GM12878 (cell line): Measurements from ENCODE around the gene APC2. TPM values are rescaled to one million over a fixed set of nuclear protein-coding genes. Genes with fewer than 3 reads are reported as not detected.

Experiments used
- BACH1 ChIP-seq: fragments of 450-650 bp; IDR thresholded peaks from 2 replicates; pipeline ENCODE4 v1.6.1; 2017; ENCODE audit warnings: mild to moderate bottlenecking, borderline replicate concordance
- BHLHE40 ChIP-seq, 2 experiments: fragments of 450-650 bp in 1 of 2; IDR thresholded peaks; 2 replicates each; pipeline ENCODE4 v1.6.1; 2011 to 2017; ENCODE audit warnings: low read depth in 2 of 2, borderline replicate concordance in 1 of 2, improper control_type of control experiment in 1 of 2, low read length in 1 of 2, mild to moderate bottlenecking in 1 of 2
- CHD2 ChIP-seq: IDR thresholded peaks from 2 replicates; pipeline ENCODE4 v1.6.1; 2011; ENCODE audit warnings: low read depth, low read length, improper control_type of control experiment, borderline replicate concordance
- EZH2 ChIP-seq: IDR thresholded peaks from 2 replicates; pipeline ENCODE4 v1.6.1; 2012; ENCODE audit warnings: low read depth, mild to moderate bottlenecking, control low read depth, inconsistent platforms, low read length, borderline replicate concordance; ENCODE audit not compliant: control insufficient read depth
- MTA3 ChIP-seq: IDR thresholded peaks from 2 replicates; pipeline ENCODE4 v1.6.1; 2012; ENCODE audit warnings: low read length, inconsistent platforms, borderline replicate concordance
- MXI1 ChIP-seq: fragments of 150-350 bp; IDR thresholded peaks from 2 replicates; pipeline ENCODE4 v1.6.1; 2011; ENCODE audit warnings: low read depth, mild to moderate bottlenecking, inconsistent platforms, low read length, improper control_type of control experiment
- NR2F1 ChIP-seq: fragments of 450-650 bp; conservative IDR thresholded peaks from 2 replicates; pipeline ENCODE4 v1.6.1; 2017; ENCODE audit warnings: mild to moderate bottlenecking
- RB1 ChIP-seq: fragments of 450-650 bp; formaldehyde crosslinking; IDR thresholded peaks from 2 replicates; pipeline ENCODE4 v1.6.1; 2017; ENCODE audit warnings: mild to moderate bottlenecking, borderline replicate concordance
- RUNX3 ChIP-seq: IDR thresholded peaks from 2 replicates; pipeline ENCODE4 v1.6.1; 2012; ENCODE audit warnings: low read length, inconsistent platforms
- SIN3A ChIP-seq: IDR thresholded peaks from 2 replicates; pipeline ENCODE4 v1.6.1; 2012; ENCODE audit warnings: low read depth, low read length, improper control_type of control experiment
- SREBF1 ChIP-seq: IDR thresholded peaks from 2 replicates; pipeline ENCODE4 v1.6.1; 2012; ENCODE audit warnings: mild to moderate bottlenecking, low read length
- STAT1 ChIP-seq: fragments of 450-650 bp; conservative IDR thresholded peaks from 2 replicates; pipeline ENCODE4 v1.6.1; 2014; ENCODE audit warnings: antibody characterized with exemption, mild to moderate bottlenecking
- SUPT20H ChIP-seq: IDR thresholded peaks from 2 replicates; pipeline ENCODE4 v1.6.1; 2011; ENCODE audit warnings: low read depth, mild to moderate bottlenecking, low read length, moderate library complexity, borderline replicate concordance; ENCODE audit not compliant: control insufficient read depth
- YBX1 ChIP-seq: fragments of 450-650 bp; IDR thresholded peaks from 2 replicates; pipeline ENCODE4 v1.6.1; 2016; ENCODE audit warnings: antibody characterized with exemption
- YY1 ChIP-seq: IDR thresholded peaks from 2 replicates; pipeline ENCODE4 v1.6.1; 2011; ENCODE audit warnings: low read depth, mild to moderate bottlenecking, low read length
- ZNF274 ChIP-seq: IDR thresholded peaks from one replicate; pipeline ENCODE4 v1.8.0; 2011; ENCODE audit not compliant: insufficient read length, insufficient read depth
- ZNF622 ChIP-seq: fragments of 450-650 bp; IDR thresholded peaks from 2 replicates; pipeline ENCODE4 v1.6.1; 2017; ENCODE audit warnings: mild to moderate bottlenecking, inconsistent platforms
- polyA plus RNA-seq, 11 experiments: library from polyadenylated mRNA; depleted of rRNA in 4 of 11; unstranded in 6 of 11; stranded (reverse) in 5 of 11; fragments of >200 nt; fragmentation: Nextera tagmentation in 4 of 11; fragmentation: Illumina TruSeq in 1 of 11; extraction: Ambion mirVana in 4 of 11; extraction: Trizol in 1 of 11; gene quantifications; 1 replicate in 1 of 11; 2 replicates in 10 of 11; pipeline versions ENCODE4 v1.2.1 to v1.2.3, GENCODE V29; 2011 to 2016; ENCODE audit warnings: inconsistent platforms in 2 of 11, missing spikeins in 2 of 11, low read depth in 1 of 11
- total RNA-seq, 4 experiments: library from RNA; depleted of rRNA in 3 of 4; stranded (reverse); fragments of >200 nt in 3 of 4; fragmentation: Illumina TruSeq in 1 of 4; extraction: Trizol in 1 of 4; gene quantifications; 2 replicates each; pipeline versions ENCODE4 v1.2.1 to v1.2.3, GENCODE V29; 2013 to 2021
- TF ChIP-seq, protein P1 (sequence below): IDR thresholded peaks from 2 replicates; pipeline ENCODE4 v1.6.1; 2012; ENCODE audit warnings: low read length, inconsistent platforms
- TF ChIP-seq, protein P2 (sequence below): fragments of 450-650 bp; IDR thresholded peaks from 2 replicates; pipeline ENCODE4 v1.6.1; 2016; ENCODE audit warnings: mild to moderate bottlenecking
- TF ChIP-seq, protein P3 (sequence below): fragments of 450-650 bp; IDR thresholded peaks from 2 replicates; pipeline ENCODE4 v1.6.1; 2016; ENCODE audit warnings: mild to moderate bottlenecking
- TF ChIP-seq, protein P4 (sequence below): fragments of 450-650 bp; IDR thresholded peaks from 2 replicates; pipeline ENCODE4 v1.6.1; 2018; ENCODE audit warnings: borderline replicate concordance, mild to moderate bottlenecking; ENCODE audit not compliant: partially characterized antibody

Gene APC2
- total and polyA plus RNA-seq, 10 of the 15 experiments (the other 5 are each of a cell fraction or from before 2014, with no cell fraction given): under 0.01 to 0.73 (median 0.04) TPM; not detected in 5

DNA sequence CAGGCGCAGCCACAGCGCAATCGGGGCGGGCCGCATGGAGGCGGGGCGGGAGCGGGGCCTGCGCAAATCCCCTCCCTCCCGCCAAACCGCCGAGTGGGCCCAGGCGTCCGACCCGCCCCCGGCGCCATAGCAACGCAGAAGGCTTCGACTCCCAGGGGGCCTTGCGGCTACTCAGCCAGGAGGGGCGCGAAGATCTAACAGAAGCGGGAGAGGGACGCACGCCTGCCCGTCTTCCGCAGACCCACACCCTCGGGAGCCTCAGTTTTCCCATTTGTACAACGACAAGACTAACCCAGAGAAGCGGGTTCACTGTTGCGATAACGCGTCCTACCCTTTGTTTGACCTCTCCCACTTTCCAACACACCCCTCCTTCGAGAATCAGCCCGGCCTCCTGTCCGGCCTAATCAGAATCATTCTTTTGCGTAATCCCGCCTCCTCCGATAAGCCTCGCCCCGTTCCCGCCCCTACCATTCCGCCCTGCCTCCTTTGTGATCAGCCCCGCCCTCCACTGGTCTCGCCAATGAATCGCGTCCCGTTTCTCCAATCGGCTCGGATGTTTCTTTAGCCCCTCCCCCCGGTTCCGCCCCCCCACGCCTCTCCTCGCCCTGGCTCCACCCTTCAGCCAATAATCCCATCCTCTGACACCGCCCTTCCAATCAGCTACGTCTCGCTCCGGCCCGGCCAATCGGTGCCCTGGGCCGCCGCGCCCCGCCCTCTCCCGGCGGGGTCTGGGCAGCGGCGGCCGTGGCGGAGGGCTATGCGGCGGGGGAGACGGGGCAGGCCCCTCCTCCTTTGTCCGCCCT, 40.6 kb downstream of the APC2 start, which contains the start of gene PCSK4 (continued):
- 0 out of 2 replicates have a peak, but pooled peaks have one; percentile 47 for TF ChIP-seq STAT1
- peak; percentile 81 for TF ChIP-seq SREBF1
- peak; percentile 51 to 84; a peak in 2 of 4 replicates for TF ChIP-seq BHLHE40 (IDR thresholded peaks at IDR 0.05; ENCODE audit: borderline replicate concordance in 1 of 2, low read depth in 2 of 2, low read length in 1 of 2)
- TF ChIP-seq, protein P1, sequence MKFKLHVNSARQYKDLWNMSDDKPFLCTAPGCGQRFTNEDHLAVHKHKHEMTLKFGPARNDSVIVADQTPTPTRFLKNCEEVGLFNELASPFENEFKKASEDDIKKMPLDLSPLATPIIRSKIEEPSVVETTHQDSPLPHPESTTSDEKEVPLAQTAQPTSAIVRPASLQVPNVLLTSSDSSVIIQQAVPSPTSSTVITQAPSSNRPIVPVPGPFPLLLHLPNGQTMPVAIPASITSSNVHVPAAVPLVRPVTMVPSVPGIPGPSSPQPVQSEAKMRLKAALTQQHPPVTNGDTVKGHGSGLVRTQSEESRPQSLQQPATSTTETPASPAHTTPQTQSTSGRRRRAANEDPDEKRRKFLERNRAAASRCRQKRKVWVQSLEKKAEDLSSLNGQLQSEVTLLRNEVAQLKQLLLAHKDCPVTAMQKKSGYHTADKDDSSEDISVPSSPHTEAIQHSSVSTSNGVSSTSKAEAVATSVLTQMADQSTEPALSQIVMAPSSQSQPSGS: no peak
- peak; percentile 79 for TF ChIP-seq NR2F1
- TF ChIP-seq YBX1: no peak
- TF ChIP-seq, protein P2, sequence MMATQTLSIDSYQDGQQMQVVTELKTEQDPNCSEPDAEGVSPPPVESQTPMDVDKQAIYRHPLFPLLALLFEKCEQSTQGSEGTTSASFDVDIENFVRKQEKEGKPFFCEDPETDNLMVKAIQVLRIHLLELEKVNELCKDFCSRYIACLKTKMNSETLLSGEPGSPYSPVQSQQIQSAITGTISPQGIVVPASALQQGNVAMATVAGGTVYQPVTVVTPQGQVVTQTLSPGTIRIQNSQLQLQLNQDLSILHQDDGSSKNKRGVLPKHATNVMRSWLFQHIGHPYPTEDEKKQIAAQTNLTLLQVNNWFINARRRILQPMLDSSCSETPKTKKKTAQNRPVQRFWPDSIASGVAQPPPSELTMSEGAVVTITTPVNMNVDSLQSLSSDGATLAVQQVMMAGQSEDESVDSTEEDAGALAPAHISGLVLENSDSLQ: peak; percentile 68
- no peak for TF ChIP-seq ZNF622
- TF ChIP-seq, protein P3, sequence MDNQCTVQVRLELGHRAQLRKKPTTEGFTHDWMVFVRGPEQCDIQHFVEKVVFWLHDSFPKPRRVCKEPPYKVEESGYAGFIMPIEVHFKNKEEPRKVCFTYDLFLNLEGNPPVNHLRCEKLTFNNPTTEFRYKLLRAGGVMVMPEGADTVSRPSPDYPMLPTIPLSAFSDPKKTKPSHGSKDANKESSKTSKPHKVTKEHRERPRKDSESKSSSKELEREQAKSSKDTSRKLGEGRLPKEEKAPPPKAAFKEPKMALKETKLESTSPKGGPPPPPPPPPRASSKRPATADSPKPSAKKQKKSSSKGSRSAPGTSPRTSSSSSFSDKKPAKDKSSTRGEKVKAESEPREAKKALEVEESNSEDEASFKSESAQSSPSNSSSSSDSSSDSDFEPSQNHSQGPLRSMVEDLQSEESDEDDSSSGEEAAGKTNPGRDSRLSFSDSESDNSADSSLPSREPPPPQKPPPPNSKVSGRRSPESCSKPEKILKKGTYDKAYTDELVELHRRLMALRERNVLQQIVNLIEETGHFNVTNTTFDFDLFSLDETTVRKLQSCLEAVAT: peak; percentile 65; the same call in 1 of the 2 replicates
- no peak for TF ChIP-seq YY1
- TF ChIP-seq MTA3: no peak
- TF ChIP-seq EZH2: no peak
- TF ChIP-seq, protein P4, sequence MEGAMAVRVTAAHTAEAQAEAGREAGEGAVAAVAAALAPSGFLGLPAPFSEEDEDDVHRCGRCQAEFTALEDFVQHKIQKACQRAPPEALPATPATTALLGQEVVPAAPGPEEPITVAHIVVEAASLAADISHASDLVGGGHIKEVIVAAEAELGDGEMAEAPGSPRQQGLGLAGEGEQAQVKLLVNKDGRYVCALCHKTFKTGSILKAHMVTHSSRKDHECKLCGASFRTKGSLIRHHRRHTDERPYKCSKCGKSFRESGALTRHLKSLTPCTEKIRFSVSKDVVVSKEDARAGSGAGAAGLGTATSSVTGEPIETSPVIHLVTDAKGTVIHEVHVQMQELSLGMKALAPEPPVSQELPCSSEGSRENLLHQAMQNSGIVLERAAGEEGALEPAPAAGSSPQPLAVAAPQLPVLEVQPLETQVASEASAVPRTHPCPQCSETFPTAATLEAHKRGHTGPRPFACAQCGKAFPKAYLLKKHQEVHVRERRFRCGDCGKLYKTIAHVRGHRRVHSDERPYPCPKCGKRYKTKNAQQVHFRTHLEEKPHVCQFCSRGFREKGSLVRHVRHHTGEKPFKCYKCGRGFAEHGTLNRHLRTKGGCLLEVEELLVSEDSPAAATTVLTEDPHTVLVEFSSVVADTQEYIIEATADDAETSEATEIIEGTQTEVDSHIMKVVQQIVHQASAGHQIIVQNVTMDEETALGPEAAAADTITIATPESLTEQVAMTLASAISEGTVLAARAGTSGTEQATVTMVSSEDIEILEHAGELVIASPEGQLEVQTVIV: peak; percentile 25
- TF ChIP-seq RUNX3: peak; percentile 42; the same call in 1 of the 2 replicates
- TF ChIP-seq RB1: peak; percentile 81; the same call in 1 of the 2 replicates
- 0 out of 2 replicates have a peak, but pooled peaks have one; percentile 48 for TF ChIP-seq CHD2
- TF ChIP-seq SUPT20H: no peak
- TF ChIP-seq MXI1: peak; percentile 91
- peak; percentile 38; the same call in 1 of the 2 replicates for TF ChIP-seq BACH1
- no peak for TF ChIP-seq ZNF274
- TF ChIP-seq SIN3A: peak; percentile 83; the same call in 1 of the 2 replicates
